DOHH2 (cell line): ENCODE measurements around the gene ASAP2.

Experiments used
- H3F3A ChIP-seq: fragments of 200-600 bp; sonication (generic), shearing (Covaris generic); 2 replicates; pipeline ENCODE4 v1.6.0; 2016; ENCODE audit warnings: antibody characterized with exemption, mild to moderate bottlenecking; ENCODE audit not compliant: control insufficient read depth, insufficient read depth
- H3K27ac ChIP-seq: fragments of 200-600 bp; sonication (generic); 2 replicates; pipeline ENCODE4 v1.5.1; 2014; ENCODE audit warnings: low read depth, mild to moderate bottlenecking, low read length, moderate library complexity
- H3K27me3 ChIP-seq: fragments of 200-600 bp; sonication (generic); 2 replicates; pipeline ENCODE4 v1.6.1; 2014; ENCODE audit warnings: mild to moderate bottlenecking, low read length, mixed read lengths; ENCODE audit not compliant: control insufficient read depth
- H3K36me3 ChIP-seq: fragments of 200-600 bp; sonication (generic); 2 replicates; pipeline ENCODE4 v1.6.1; 2014; ENCODE audit warnings: mild to moderate bottlenecking, low read length, moderate library complexity, mixed read lengths; ENCODE audit not compliant: control insufficient read depth
- H3K4me1 ChIP-seq: fragments of 200-600 bp; sonication (generic); 2 replicates; pipeline ENCODE4 v1.6.1; 2014; ENCODE audit warnings: mild to moderate bottlenecking, low read length, mixed read lengths; ENCODE audit not compliant: control insufficient read depth
- H3K4me2 ChIP-seq: fragments of 200-600 bp; sonication (generic); 2 replicates; pipeline ENCODE4 v1.6.0; 2014; ENCODE audit warnings: mild to moderate bottlenecking, low read length, moderate library complexity
- H3K4me3 ChIP-seq: fragments of 200-600 bp; sonication (generic); 2 replicates; pipeline ENCODE4 v1.5.1; 2014; ENCODE audit warnings: mild to moderate bottlenecking, low read length, mixed read lengths
- H3K79me2 ChIP-seq: fragments of 200-600 bp; sonication (generic); 2 replicates; pipeline ENCODE4 v1.6.1; 2014; ENCODE audit warnings: mild to moderate bottlenecking, low read length, mixed read lengths; ENCODE audit not compliant: control insufficient read depth
- H3K9me2 ChIP-seq: fragments of 200-600 bp; sonication (generic); replicated peaks from 2 replicates; pipeline ENCODE4 v1.6.1; 2014; ENCODE audit warnings: mild to moderate bottlenecking, low read length, mixed read lengths; ENCODE audit not compliant: control insufficient read depth
- H3K9me3 ChIP-seq: fragments of 200-600 bp; sonication (generic); 2 replicates; pipeline ENCODE4 v1.6.1; 2014; ENCODE audit warnings: antibody characterized with exemption, low read length, mixed read lengths; ENCODE audit not compliant: control insufficient read depth, insufficient read depth
- H4K20me1 ChIP-seq: fragments of 200-600 bp; sonication (generic); 2 replicates; pipeline ENCODE4 v1.6.0; 2014; ENCODE audit warnings: low read depth, mild to moderate bottlenecking, antibody characterized with exemption, low read length, moderate library complexity; ENCODE audit not compliant: control insufficient read depth, insufficient read depth
- CTCF ChIP-seq: fragments of 200-600 bp; sonication (generic); IDR thresholded peaks from one replicate; pipeline ENCODE4 v1.5.1; 2014; ENCODE audit warnings: antibody characterized with exemption, mild to moderate bottlenecking, low read depth, low read length; ENCODE audit not compliant: poor library complexity, severe bottlenecking
- EZH2phosphoT487 ChIP-seq: fragments of 200-600 bp; sonication (generic); IDR thresholded peaks from 2 replicates; pipeline ENCODE4 v1.6.1; 2017; ENCODE audit warnings: borderline replicate concordance, mild to moderate bottlenecking, antibody characterized with exemption, low read length, moderate library complexity, mixed read lengths

The ASAP2 gene

GRCh38 chr2:9274701-9275343, 68.2 kb downstream of the ASAP2 start:
- Histone ChIP-seq H3K4me2 (no peak overlapping the region), H3K4me1 (no peaks in the 10 kb centered on the region), H3K36me3 (no peaks in the 10 kb centered on the region), H3K4me3 (no peak overlapping the region), H3K9me2 (no peaks in the 10 kb centered on the region), H3K9me3 (no peaks in the 10 kb centered on the region), H3K79me2 (no peaks in the 10 kb centered on the region), H3F3A (no peaks in the 10 kb centered on the region), H3K27ac (no peak overlapping the region), H3K27me3 (peaks cover 10% of the 10 kb centered on the region; the same call in 1 of the 2 replicates), H4K20me1 (no peaks in the 10 kb centered on the region)
- TF ChIP-seq CTCF = no peak
- no peak for TF ChIP-seq EZH2phosphoT487

- Histone ChIP-seq H3K9me3 (no peaks in the 10 kb centered on the region), H3K27ac (no peak overlapping the region), H4K20me1 (no peaks in the 10 kb centered on the region), H3K4me1 (no peaks in the 10 kb centered on the region), H3K27me3 (peaks cover 10% of the 10 kb centered on the region; the same call in 1 of the 2 replicates), H3K4me2 (no peak overlapping the region), H3K36me3 (no peaks in the 10 kb centered on the region), H3K4me3 (no peak overlapping the region), H3F3A (no peaks in the 10 kb centered on the region), H3K79me2 (no peaks in the 10 kb centered on the region), H3K9me2 (no peaks in the 10 kb centered on the region)
- TF ChIP-seq EZH2phosphoT487 (no peak), CTCF (no peak)
These were observed 68.8 kb downstream of the ASAP2 start for GRCh38 chr2:9275399-9275798.

- no peaks in the 10 kb centered on the region for H3K9me3 ChIP-seq
- no peaks in the 10 kb centered on the region for H3K9me2 ChIP-seq
- no peak overlapping the region for H3K4me3 ChIP-seq
- H3K4me1 ChIP-seq = no peaks in the 10 kb centered on the region
- no peak overlapping the region for H3K27ac ChIP-seq
- H3K36me3 ChIP-seq = no peaks in the 10 kb centered on the region
- H3F3A ChIP-seq = no peaks in the 10 kb centered on the region
- H3K27me3 ChIP-seq = peaks cover 14% of the 10 kb centered on the region
- TF ChIP-seq EZH2phosphoT487 (no peak), CTCF (no peak)
- no peak overlapping the region for H3K4me2 ChIP-seq
- no peaks in the 10 kb centered on the region for H3K79me2 ChIP-seq
- H4K20me1 ChIP-seq = no peaks in the 10 kb centered on the region
These were observed 69.5 kb downstream of the ASAP2 start for GRCh38 chr2:9276074-9276473.
